HG02610 (cell line): Measurements from ENCODE around the gene GJB5.
"Not testable (repeated sequence)": the region's sequence is repeated elsewhere in the genome, so short reads cannot be mapped to it uniquely, and the experiment has no call there.

ENCODE experiments used
- ATAC-seq: cut with Tn5 transposase; IDR thresholded peaks from one replicate; pipeline ENCODE4 v1.9.1; 2021; ENCODE audit warnings: mild to moderate bottlenecking, moderate library complexity; ENCODE audit not compliant: unreplicated experiment

GJB5 gene

GRCh38 chr1:34773114-34773513 lies 18.3 kb downstream of the GJB5 start:
- ATAC-seq, result not testable (repeated sequence)

GRCh38 chr1:34774957-34775356 lies 20.1 kb downstream of the GJB5 start:
- no peak for ATAC-seq

GRCh38 chr1:34776911-34777310 lies 22.1 kb downstream of the GJB5 start:
- ATAC-seq, result no peak

GRCh38 chr1:34777519-34778321 lies 22.9 kb downstream of the GJB5 start:
- no peak for ATAC-seq

GRCh38 chr1:34778381-34778780 lies 23.5 kb downstream of the GJB5 start:
- no peak for ATAC-seq

- no peak for ATAC-seq
Measured at GRCh38 chr1:34779005-34779404, 24.2 kb downstream of the GJB5 start.

GRCh38 chr1:34779526-34779925 lies 24.7 kb downstream of the GJB5 start:
- no peak for ATAC-seq

GRCh38 chr1:34779962-34780361 lies 25.1 kb downstream of the GJB5 start:
- no peak for ATAC-seq

GRCh38 chr1:34780528-34780927 lies 25.7 kb downstream of the GJB5 start:
- no peak for ATAC-seq

GRCh38 chr1:34781071-34781843 lies 26.4 kb downstream of the GJB5 start, which contains the start of gene GJB3:
Gene GJB3, plus strand, starts transcription at chr1:34781214. Its CDS starts 3,549 bp downstream, at chr1:34784763.
- ATAC-seq, result no peak

- no peak for ATAC-seq
Measured at GRCh38 chr1:34781844-34782391, 27.1 kb downstream of the GJB5 start.

GRCh38 chr1:34784751-34785221 lies 29.9 kb downstream of the GJB5 start:
- no peak for ATAC-seq

- no peak for ATAC-seq
Measured at GRCh38 chr1:34785231-34785874, 30.5 kb downstream of the GJB5 start.

- no peak for ATAC-seq
Measured at GRCh38 chr1:34785875-34786470, 31.1 kb downstream of the GJB5 start.

GRCh38 chr1:34786521-34787325 lies 31.9 kb downstream of the GJB5 start:
- peak; percentile 42 for ATAC-seq

GRCh38 chr1:34787461-34788420 lies 32.9 kb downstream of the GJB5 start:
- no peak for ATAC-seq

- ATAC-seq, result no peak
Measured at GRCh38 chr1:34790985-34791384, 36.1 kb downstream of the GJB5 start.

- ATAC-seq, result no peak
Measured at GRCh38 chr1:34792424-34792823, 37.6 kb downstream of the GJB5 start.
